Epithelial cell of proximal tubule (primary cell): ENCODE results near the gene CACNA1A. TPM values are rescaled to one million over a fixed set of nuclear protein-coding genes. Genes with fewer than 3 reads are reported as not detected.

Experiments
- DNase-seq: peaks from one replicate; pipeline ENCODE4 v3.0.0-alpha.2; 2011; ENCODE audit warnings: low read depth
- H3K4me3 ChIP-seq: 2 replicates; pipeline ENCODE4 v1.5.1; 2011; ENCODE audit warnings: low read depth, mild to moderate bottlenecking, low read length
- total RNA-seq: library from RNA; depleted of rRNA; stranded (reverse); fragments of >200 nt; gene quantifications from 2 replicates; pipeline ENCODE4 v1.2.3, GENCODE V29; 2015
- TF ChIP-seq, protein P1 (sequence below): conservative IDR thresholded peaks from 2 replicates; pipeline ENCODE4 v1.5.1; 2012; ENCODE audit warnings: low read depth, mild to moderate bottlenecking, low read length

Gene CACNA1A
- total RNA-seq, 1 donor from 2014 or later = 0.98 TPM

GRCh38 chr19:13228561-13228960 lies 277.7 kb downstream of the CACNA1A start:
- no peak for DNase-seq
- TF ChIP-seq, protein P1, sequence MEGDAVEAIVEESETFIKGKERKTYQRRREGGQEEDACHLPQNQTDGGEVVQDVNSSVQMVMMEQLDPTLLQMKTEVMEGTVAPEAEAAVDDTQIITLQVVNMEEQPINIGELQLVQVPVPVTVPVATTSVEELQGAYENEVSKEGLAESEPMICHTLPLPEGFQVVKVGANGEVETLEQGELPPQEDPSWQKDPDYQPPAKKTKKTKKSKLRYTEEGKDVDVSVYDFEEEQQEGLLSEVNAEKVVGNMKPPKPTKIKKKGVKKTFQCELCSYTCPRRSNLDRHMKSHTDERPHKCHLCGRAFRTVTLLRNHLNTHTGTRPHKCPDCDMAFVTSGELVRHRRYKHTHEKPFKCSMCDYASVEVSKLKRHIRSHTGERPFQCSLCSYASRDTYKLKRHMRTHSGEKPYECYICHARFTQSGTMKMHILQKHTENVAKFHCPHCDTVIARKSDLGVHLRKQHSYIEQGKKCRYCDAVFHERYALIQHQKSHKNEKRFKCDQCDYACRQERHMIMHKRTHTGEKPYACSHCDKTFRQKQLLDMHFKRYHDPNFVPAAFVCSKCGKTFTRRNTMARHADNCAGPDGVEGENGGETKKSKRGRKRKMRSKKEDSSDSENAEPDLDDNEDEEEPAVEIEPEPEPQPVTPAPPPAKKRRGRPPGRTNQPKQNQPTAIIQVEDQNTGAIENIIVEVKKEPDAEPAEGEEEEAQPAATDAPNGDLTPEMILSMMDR = no peak
- H3K4me3 ChIP-seq = no peak overlapping the region

- DNase-seq = no peak
- no peak overlapping the region for H3K4me3 ChIP-seq
- TF ChIP-seq, protein P1 = no peak
Observed at GRCh38 chr19:13226983-13227382, 279.3 kb downstream of the CACNA1A start.

- H3K4me3 ChIP-seq = no peak overlapping the region
- no peak for DNase-seq
- TF ChIP-seq, protein P1 = no peak
Observed at GRCh38 chr19:13225973-13226865, 280.1 kb downstream of the CACNA1A start.

DNA sequence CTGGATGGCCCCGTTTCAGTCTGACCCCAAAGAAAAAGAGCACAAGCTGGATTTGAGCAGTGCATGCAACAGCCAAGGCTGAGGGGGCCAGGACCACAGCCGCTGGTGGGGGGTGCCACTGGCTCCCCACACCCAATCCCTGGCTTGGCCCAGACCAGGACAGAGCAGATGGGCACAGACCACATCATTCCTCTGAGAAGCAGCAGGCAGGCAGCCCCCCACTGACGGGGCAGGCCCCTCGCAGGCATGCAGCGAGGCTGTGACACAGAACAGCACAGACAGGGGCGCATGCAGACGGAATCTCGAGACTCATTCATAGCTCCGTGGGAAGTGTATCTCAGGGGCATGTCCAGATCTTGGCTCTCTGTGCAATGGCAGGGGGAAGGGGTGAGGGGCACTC lies 281.2 kb downstream of the CACNA1A start:
- TF ChIP-seq, protein P1 = no peak
- no peak overlapping the region for H3K4me3 ChIP-seq
- no peak for DNase-seq

DNA sequence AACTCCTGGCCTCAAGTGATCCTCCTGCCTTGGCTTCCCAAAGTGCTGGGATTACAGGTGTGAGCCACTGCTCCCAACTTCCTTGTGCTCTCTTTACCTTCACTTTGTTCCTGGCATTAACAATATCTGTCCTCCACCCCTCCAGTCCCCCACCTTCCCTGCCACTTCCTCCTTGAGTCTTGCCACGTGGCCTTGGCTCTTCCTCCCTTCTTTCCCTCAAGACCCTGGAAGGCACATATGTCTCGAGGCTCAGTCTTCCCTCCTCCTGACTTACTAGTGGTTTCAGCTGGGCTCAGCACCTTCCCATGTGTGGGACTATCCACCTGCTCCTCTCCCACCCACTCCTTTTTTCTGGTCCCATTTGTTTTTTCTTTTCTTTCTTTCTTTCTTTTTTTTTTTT lies 285.4 kb downstream of the CACNA1A start:
- TF ChIP-seq, protein P1 = no peak
- H3K4me3 ChIP-seq = no peak overlapping the region
- DNase-seq = no peak

DNA sequence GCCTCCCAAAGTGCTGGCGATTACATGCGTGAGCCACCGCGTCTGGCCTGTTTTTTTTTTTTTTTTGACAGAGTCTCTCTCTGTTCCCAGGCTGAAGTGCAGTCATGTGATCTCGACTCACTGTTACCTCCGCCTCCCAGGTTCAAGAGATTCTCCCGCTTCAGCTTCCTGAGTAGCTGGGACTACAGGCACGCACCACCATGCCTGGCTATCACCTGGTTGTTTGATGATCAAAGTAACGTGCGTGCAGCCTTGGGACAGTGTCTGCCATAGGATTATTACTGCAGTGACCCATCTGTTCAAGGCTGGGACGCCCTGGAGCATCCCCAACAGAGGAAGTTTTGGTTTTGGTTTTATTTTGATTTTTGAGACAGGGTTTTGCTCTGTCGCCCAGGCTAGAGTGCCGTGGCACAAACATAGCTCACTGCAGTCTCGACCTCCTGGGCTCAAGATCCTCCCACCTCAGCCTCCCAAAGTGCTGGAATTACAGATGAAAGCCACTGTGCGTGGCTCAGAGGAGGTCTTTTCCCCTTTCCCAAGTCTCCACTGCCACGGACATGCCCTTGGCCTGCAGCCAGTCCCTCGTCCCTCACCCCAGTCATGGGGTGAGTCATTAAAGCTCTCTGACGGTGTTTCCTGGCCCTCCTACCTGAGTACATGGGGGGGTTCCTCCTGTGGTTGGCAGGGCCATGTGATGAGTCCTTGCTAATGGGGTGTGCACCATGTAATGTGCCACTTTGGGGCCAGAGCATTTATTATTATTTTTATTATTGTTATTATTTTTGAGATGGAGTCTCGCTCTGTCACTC lies 290.5 kb downstream of the CACNA1A start:
- no peak overlapping the region for H3K4me3 ChIP-seq
- TF ChIP-seq, protein P1 = no peak
- no peak for DNase-seq
